ENCODE results near the gene CHSY1.

Gene CHSY1

DNA sequence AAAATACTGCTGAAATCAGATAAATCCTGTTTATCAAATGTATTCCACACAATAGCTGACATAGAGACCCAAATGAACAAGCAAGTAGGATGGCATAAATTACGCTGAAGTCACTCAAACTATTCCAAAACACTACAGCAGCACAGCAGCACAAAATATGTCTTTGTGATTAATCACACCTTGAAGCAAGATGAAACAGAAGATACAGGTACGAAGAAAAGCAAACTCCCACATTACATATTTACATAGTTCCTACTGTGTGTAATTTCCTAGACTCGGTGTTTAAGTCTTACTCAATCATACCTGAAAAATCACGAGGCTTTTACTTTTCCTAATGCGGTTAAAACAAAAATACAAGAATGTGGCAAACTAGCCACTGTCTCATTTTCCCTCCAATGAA is 38.3 kb downstream of the CHSY1 start:
- TF ChIP-seq Cebpa-rat (IDR thresholded peaks at IDR 0.05), result no peak
- Histone ChIP-seq H3K4me1 (peaks cover 42% of the 10 kb centered on the region), H3K36me3 (peaks cover 53% of the 10 kb centered on the region), H3K27ac (no peak overlapping the region), H3K27me3 (no peaks in the 10 kb centered on the region), H3K4me3 (no peak overlapping the region), H3K9me3 (peaks cover 6% of the 10 kb centered on the region; the same call in 1 of the 2 replicates), H4K20me1 (peaks cover 100% of the 10 kb centered on the region), H3K9ac (no peak overlapping the region), H3K4me2 (peak overlapping the region; percentile 0; the same call in 1 of the 2 replicates)

DNA sequence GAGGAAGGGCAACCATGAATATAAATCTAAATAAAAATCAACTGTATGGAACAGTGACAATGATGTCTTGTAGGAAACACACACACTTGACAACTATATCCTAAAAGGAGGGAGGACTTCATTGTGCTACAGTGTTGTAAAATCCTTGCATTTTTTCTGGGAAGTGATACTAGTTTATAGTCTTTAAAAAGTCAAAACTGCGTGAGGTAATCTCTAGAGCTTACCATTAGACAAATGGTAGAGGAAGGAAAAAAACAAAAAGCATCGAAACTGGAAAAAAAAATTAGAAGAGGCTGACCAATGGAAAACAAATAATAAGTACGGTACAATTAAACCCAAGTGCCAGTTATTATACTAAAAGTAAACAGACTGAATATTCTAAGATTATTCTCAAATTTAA is 38.7 kb downstream of the CHSY1 start:
- H3K9me3 ChIP-seq, result peaks cover 9% of the 10 kb centered on the region; the same call in 1 of the 2 replicates
- H3K9ac ChIP-seq, result no peak overlapping the region
- no peaks in the 10 kb centered on the region for H3K27me3 ChIP-seq
- H3K4me1 ChIP-seq, result peaks cover 42% of the 10 kb centered on the region
- no peak for TF ChIP-seq Cebpa-rat (IDR thresholded peaks at IDR 0.05)
- 0 out of 2 replicates have a peak overlapping the region, but pooled peaks have one; percentile 0 for H3K4me2 ChIP-seq
- peaks cover 53% of the 10 kb centered on the region for H3K36me3 ChIP-seq
- no peak overlapping the region for H3K27ac ChIP-seq
- peaks cover 100% of the 10 kb centered on the region for H4K20me1 ChIP-seq
- no peak overlapping the region for H3K4me3 ChIP-seq

DNA sequence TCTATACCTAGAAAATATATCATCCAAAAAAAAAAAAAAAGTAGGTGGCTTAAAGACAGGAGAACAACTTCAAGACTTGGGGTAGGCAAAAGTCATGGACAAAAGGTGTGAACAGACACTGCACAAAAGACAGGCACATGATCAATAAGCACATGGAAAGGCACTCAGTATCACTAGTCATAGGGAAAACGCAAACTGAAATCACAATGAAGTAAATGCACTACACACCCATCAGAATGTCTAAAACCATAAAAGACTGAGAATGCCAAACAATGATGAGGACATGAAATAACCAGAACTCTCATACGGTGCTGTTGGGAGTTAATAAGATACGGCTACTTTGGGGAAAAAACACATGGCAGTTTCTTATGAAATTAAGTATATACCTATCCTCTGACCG is 40.0 kb downstream of the CHSY1 start:
- Histone ChIP-seq H3K27ac (no peak overlapping the region), H3K4me1 (peaks cover 45% of the 10 kb centered on the region), H3K4me2 (no peak overlapping the region), H3K36me3 (peaks cover 48% of the 10 kb centered on the region), H4K20me1 (peaks cover 100% of the 10 kb centered on the region), H3K9me3 (peaks cover 16% of the 10 kb centered on the region), H3K4me3 (no peak overlapping the region), H3K9ac (no peak overlapping the region), H3K27me3 (no peaks in the 10 kb centered on the region)
- no peak for TF ChIP-seq Cebpa-rat (IDR thresholded peaks at IDR 0.05)

DNA sequence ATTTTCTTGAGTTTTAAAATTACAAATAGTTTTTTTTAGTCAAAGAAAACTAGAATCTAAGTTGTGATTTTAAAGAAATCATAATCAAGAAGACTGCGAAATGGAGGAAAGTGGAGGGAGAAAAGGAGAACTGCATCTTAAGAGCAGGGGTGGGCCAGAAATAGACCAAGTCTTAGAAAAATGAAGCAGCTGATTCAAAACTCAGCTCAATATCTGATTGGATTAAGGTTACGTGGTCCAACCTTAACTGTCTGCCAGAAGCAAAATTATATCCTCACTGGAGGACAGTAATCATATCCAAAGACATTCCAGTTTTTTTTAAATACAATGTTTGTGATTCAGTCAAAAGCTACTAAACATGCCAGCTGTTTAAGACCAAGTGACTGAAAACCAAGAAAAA is 41.4 kb downstream of the CHSY1 start:
- peaks cover 59% of the 10 kb centered on the region for H3K4me1 ChIP-seq
- peak overlapping the region; percentile 23; the same call in 1 of the 2 replicates for H3K4me2 ChIP-seq
- no peak overlapping the region for H3K9ac ChIP-seq
- H3K9me3 ChIP-seq, result peaks cover 10% of the 10 kb centered on the region
- peaks cover 100% of the 10 kb centered on the region for H4K20me1 ChIP-seq
- no peaks in the 10 kb centered on the region for H3K27me3 ChIP-seq
- H3K36me3 ChIP-seq, result peaks cover 41% of the 10 kb centered on the region
- TF ChIP-seq Cebpa-rat (IDR thresholded peaks at IDR 0.05), result no peak
- H3K4me3 ChIP-seq, result no peak overlapping the region
- H3K27ac ChIP-seq, result no peak overlapping the region

DNA sequence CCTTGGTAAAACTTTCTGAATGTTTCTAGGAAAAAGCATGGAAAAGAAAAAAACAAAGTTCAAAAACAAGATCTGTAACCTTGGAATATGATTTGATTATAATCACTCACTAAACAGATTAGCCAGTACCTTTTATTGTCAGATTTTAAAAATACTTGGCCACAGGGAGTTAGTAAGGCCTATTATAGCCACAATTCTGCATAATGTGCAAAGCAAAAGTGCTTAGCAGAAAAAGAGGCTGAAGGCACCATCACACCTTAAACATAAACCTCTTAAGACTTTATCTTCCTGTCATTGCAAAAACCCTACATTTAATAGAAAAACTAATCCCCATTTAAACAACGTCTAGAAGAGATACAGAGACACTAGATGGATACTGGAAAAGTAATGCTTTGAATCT is 41.8 kb downstream of the CHSY1 start:
- no peak overlapping the region for H3K4me3 ChIP-seq
- no peak overlapping the region for H3K27ac ChIP-seq
- peaks cover 10% of the 10 kb centered on the region for H3K9me3 ChIP-seq
- no peaks in the 10 kb centered on the region for H3K27me3 ChIP-seq
- TF ChIP-seq Cebpa-rat (IDR thresholded peaks at IDR 0.05), result no peak
- H3K9ac ChIP-seq, result no peak overlapping the region
- H4K20me1 ChIP-seq, result peaks cover 100% of the 10 kb centered on the region
- no peak overlapping the region for H3K4me2 ChIP-seq
- H3K36me3 ChIP-seq, result peaks cover 37% of the 10 kb centered on the region
- peaks cover 63% of the 10 kb centered on the region for H3K4me1 ChIP-seq

DNA sequence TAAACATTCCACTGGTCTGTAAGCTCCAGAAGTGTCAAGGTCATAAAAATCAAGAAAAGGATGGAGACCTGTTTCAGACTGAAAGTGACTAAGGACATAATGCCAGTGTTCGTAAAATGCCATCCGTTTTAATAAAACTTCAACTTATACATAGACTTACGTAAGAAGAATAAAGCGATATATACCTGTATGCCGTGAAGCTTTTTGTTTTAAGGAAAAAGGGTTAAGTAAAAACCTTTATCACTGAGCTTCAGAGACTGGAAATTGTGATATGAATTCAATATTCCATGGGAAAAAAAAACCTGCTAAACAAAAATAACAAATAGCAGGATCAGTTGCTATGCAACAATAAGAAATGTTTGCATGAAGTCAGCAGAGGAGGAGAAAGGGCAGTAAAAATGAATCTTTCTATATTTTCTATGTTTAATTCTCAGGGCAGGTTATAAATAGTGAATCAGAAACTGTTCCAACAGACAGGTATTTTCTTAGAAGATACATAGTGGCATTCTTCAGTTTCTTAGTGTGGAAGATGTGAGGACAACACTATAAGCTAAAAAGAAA is 42.5 kb downstream of the CHSY1 start:
- Histone ChIP-seq H3K4me2 (no peak overlapping the region), H3K27me3 (no peaks in the 10 kb centered on the region), H3K9ac (no peak overlapping the region), H3K36me3 (peaks cover 31% of the 10 kb centered on the region), H3K4me3 (no peak overlapping the region), H4K20me1 (peaks cover 100% of the 10 kb centered on the region), H3K27ac (no peak overlapping the region), H3K4me1 (peaks cover 70% of the 10 kb centered on the region), H3K9me3 (peaks cover 10% of the 10 kb centered on the region)
- no peak for TF ChIP-seq Cebpa-rat (IDR thresholded peaks at IDR 0.05)

DNA sequence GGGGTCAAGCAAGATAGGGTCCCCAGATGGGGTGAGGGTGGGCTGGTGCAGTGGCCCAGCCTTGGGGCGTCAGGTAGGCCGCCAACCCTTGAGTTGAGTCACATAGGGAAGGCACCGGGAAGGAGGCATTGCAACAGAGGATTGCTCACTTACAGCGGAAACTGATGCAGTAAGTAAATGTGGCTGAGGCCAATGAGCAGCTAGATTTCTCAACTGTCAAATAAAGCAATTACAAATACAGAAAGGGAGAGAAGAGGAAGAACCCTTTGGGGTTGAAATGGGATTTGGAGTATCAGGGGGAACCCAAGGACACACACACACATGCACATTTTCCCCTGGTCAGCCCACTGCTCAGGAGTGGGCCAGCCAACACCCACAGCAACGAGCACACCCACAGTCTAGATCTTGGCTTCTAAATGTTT is 44.0 kb downstream of the CHSY1 start:
- TF ChIP-seq Cebpa-rat (IDR thresholded peaks at IDR 0.05), result no peak
- Histone ChIP-seq H4K20me1 (peaks cover 100% of the 10 kb centered on the region), H3K4me3 (no peak overlapping the region), H3K9me3 (peaks cover 10% of the 10 kb centered on the region), H3K4me1 (peaks cover 71% of the 10 kb centered on the region), H3K27ac (no peak overlapping the region), H3K4me2 (no peak overlapping the region), H3K27me3 (no peaks in the 10 kb centered on the region), H3K36me3 (peaks cover 23% of the 10 kb centered on the region), H3K9ac (no peak overlapping the region)

DNA sequence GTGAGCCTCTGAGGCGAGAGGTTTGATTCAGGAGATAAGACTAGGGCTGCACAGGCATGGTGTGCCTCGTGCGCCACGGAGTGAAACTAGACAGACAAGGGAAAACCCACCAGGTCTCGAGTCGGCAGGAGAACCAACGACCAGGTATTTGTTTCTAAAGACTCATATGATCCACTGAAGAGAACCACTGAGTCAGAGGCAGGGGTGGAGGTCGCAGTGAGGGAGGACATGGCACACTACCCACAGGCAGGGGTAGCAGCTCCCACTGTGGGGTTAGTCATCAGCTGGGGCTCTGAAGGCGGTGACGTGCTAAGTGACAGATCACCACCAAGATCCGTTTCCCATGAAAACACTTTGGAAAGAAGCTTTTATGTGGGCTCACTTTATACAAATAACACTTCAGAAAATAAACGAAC is 45.7 kb downstream of the CHSY1 start:
- H3K4me3 ChIP-seq, result no peak overlapping the region
- peaks cover 100% of the 10 kb centered on the region for H4K20me1 ChIP-seq
- peaks cover 10% of the 10 kb centered on the region for H3K9me3 ChIP-seq
- peak overlapping the region; percentile 47 for H3K27ac ChIP-seq
- no peak for TF ChIP-seq Cebpa-rat (IDR thresholded peaks at IDR 0.05)
- H3K4me2 ChIP-seq, result peak overlapping the region; percentile 82
- H3K36me3 ChIP-seq, result peaks cover 23% of the 10 kb centered on the region
- peaks cover 77% of the 10 kb centered on the region for H3K4me1 ChIP-seq
- H3K27me3 ChIP-seq, result no peaks in the 10 kb centered on the region
- H3K9ac ChIP-seq, result no peak overlapping the region; the same call in 1 of the 2 replicates

DNA sequence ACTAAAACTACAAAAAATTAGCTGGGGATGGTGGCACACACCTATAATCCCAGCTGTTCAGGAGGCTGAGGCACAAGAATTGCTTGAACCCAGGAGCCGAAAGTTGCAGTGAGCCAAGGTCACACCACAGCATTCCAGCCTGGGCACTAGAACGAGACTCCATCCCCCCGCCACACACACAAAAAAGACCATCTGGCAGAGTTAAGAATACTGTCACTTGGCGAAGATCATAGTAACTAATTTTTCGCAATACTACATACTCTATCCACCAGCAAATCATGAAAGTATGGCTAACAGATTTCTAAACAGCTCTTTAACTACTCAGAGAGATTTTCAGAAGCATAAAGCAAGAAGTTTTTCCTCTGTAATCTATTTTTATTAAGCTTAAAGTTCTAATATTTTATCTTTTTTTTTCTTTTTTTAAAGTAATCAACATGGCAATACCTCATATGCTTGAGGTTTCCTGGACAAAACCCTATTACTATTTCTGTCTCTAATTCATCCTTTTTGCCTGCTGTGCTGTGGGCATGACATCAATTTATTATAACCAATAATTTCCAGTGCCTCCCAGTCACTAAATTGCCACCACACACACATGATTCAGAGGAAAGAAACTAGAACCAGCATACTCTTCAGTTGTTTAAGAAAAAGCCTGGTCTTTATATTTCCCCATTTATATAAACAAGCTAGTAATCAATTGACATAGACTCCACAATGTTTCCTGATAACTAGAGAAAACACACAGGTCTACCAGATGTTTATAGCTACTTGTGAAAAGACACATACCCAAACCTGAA is 46.9 kb downstream of the CHSY1 start:
- Histone ChIP-seq H3K4me3 (no peak overlapping the region), H3K36me3 (peaks cover 23% of the 10 kb centered on the region), H3K9ac (no peak overlapping the region), H3K27me3 (no peaks in the 10 kb centered on the region), H3K9me3 (peaks cover 10% of the 10 kb centered on the region), H4K20me1 (peaks cover 95% of the 10 kb centered on the region), H3K4me1 (peaks cover 77% of the 10 kb centered on the region), H3K4me2 (peak overlapping the region; percentile 82), H3K27ac (peak overlapping the region; percentile 31; the same call in 1 of the 2 replicates)
- TF ChIP-seq Cebpa-rat (IDR thresholded peaks at IDR 0.05), result no peak

DNA sequence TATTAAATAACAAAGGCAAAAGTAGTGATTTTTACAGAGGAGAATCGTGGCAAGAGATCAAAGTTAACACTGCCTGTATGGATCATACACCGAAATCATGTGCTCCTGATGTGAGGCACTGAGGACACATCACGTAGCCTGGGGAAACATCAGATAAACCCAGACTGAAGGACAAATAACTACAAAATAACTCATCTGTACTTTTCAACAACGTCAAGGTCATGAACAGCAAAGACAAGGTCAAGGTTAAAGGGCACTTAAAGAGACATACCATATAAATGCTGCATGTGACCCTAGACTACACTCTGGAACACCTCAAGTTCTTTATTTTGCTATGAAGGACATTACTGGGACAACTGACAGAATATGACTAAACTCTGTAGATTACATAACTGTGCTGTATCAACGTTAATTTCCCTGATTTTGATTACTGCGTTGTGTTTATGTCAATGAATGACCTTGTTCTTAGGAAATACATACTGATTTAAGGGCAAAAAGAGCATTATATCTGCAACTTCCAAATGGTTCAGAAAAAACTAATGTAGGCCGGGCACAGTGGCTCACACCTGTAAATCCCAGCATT is 48.1 kb downstream of the CHSY1 start:
- H3K4me2 ChIP-seq, result peak overlapping the region; percentile 82
- TF ChIP-seq Cebpa-rat (IDR thresholded peaks at IDR 0.05), result no peak
- no peak overlapping the region; the same call in 1 of the 2 replicates for H3K9ac ChIP-seq
- no peak overlapping the region for H3K4me3 ChIP-seq
- H4K20me1 ChIP-seq, result peaks cover 82% of the 10 kb centered on the region
- H3K36me3 ChIP-seq, result peaks cover 19% of the 10 kb centered on the region
- peaks cover 10% of the 10 kb centered on the region for H3K9me3 ChIP-seq
- peaks cover 80% of the 10 kb centered on the region for H3K4me1 ChIP-seq
- H3K27me3 ChIP-seq, result no peaks in the 10 kb centered on the region
- H3K27ac ChIP-seq, result no peak overlapping the region

All from BLaER1 (cell line).